Gastrocnemius medialis (tissue), 4 donors: ENCODE measurements around the gene CHCHD3.

ENCODE experiments used
- CTCF ChIP-seq, 5 experiments: fragments of 450-650 bp in 3 of 5; fragments of 200-600 bp in 2 of 5; sonication (generic) in 2 of 5; IDR thresholded peaks in 4 of 5; conservative IDR thresholded peaks in 1 of 5; 1 replicate in 4 of 5; 2 replicates in 1 of 5; pipeline ENCODE4 v1.5.1; 2016 to 2019; ENCODE audit warnings: antibody characterized with exemption in 5 of 5, mild to moderate bottlenecking in 3 of 5, moderate library complexity in 3 of 5
- POLR2A ChIP-seq, 2 donors: fragments of 450-650 bp; IDR thresholded peaks; one replicate each; pipeline ENCODE4 v1.6.1; 2017; ENCODE audit warnings: antibody characterized with exemption in 2 of 2, mild to moderate bottlenecking in 2 of 2, moderate library complexity in 2 of 2

- TF ChIP-seq CTCF (IDR thresholded peaks at IDR 0.05 in 4 of 5, conservative IDR thresholded peaks at IDR 0.05 in 1 of 5) (no peak), POLR2A (IDR thresholded peaks at IDR 0.05) (no peak)
These were observed 331.8 kb downstream of the CHCHD3 start for GRCh38 chr7:132750096-132750495.
